ENCODE measurements around the gene PTPN13.

The PTPN13 gene

DNA sequence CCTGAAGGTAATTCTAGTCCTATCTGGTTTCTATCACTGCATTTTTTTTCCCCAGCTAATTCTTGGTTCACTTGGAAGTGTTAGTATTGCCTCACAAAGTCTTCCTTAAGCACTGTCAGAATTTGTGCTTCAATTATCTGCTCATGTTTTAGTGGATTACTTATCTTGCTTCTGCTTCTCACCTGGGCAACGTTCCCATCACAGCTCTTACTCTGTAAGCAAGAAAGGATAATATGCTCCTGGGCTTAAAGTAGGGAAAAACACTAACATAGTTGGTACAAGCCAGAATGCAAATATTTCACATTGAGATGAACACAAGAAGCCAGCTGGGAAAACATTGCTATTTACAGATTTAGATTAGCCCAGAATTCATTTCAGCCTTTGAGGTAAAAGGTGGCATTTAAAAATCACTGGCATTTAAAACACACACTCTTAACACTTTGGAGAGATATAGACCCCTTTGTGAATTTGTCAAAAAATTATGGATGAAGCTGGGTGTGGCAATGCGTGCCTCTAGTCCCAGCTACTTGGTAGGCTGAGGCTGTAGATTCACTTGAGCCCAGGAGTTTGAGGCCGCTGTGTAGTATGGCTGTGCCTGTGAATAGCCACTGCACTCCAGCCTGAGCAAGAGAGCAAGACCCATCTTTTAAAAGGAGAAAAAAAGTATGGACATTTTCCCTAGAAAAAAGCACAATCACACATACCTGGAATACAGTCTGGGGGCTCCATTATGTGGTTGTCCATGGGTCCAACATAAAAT is 6.6 kb upstream of the PTPN13 start:
- DNase-seq (ENCODE audit: low read depth, low spot score) = no peak

DNA sequence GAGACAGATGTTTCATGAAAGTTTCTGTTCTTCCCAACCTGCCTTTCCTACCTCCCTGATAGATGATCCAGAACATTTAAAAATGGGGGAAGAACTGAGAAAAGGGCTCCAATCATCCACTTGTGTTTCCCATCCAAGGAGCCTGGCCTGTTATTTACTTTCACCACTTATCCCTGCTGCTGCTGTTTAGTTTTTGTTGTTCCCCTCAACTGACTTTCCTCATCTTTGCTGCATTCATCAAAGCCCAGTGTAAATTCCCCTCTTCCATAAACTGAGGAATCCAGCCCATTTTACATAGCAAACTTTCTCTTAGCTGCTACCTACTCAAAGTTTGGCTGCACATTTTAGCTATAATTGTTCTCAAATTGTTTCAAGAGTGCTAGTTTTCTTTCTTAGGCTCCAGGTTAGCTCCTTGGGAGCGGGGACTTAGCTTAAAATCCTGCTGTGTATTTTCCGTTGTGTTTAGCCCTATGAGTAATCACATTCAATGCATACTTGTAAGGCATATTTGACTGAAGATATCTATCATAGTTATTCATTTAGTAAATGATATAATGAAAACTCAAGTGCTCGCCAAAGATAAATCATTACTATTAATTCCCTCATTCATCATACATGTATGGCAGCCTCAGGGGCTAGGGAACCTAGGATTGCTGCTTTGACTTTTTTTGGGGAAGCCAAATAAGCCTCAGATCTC is 1.4 kb upstream of the PTPN13 start:
- no peak for DNase-seq (ENCODE audit: low read depth, low spot score)

DNA sequence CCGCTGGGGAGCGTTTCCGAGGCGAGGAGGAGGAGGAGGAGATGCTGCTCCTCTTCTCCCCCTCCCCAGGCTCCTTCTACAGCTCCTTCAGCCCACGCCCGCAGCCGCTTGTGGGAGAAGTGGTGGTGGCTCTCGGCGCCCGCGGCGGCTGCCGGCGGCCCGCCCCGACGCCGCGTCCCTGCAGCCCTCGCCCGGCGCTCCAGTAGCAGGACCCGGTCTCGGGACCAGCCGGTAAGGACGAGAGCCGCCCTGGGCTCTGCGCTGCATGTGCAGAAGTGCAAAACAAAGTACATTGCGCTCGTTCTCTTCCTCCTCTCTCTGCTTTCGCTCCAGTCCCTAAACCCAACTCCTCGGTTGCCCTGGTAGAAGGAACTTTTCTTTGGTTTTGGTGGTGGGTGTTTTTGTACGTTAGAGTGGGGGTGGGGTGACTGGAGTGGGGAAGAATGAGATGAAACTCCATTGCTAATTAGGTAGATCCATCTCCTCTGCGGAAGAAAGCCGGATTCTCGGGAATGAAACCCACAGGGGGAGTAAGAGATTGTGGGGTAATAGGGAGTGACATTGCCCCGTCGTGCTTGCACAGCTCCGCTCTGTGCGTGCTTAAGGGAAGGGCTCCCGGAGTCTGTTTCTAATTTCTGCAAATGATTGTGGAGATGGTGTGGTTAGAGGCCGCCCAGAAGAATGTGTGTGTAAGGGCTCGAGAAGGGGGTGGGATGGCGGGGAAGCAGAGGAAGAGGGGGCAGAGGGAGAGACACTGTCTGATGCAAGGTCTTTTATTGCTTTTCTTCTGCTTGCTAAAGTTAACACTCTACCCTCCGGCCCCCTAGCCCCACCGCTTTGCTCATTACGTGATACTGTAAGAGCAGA is 677 bp downstream of the PTPN13 start:
- peak; percentile 27 for DNase-seq (ENCODE audit: low read depth, low spot score)

DNA sequence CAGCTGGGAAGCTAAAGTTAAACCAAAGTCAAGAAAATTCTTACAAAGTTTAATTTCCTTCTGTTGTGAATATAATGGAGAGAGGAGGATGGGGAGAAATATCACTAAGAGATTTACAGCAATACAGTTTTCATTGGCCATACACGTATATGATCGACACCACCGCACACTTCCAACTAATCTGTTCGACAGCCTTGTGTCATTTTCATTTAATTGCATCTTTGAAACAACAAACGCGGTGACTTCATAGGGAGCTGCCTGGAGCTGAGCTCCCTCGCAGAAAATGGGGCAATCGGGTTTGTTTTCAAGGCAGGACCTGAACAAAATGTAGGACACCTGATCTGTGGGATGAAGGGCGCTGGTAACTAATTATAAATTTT is 1.3 kb downstream of the PTPN13 start:
- no peak for DNase-seq (ENCODE audit: low read depth, low spot score)

DNA sequence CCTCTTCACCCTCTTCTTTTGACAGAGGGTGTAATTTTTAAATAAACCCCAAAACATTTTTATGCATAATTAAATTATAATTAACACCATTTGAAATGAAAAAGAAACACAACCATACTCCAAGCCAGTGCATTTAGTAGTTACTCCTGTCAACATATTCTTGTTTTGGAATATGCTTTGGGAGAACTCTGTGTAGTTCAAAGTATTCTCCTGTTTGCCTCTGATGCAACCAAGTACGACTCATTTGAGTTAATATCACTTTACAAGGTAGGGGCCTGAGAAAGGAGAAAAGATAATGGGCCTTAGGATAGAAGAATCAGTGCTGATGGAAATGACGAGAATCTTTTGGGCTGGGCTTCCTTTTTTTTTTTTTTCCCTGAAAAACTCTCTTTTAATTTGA is 2.7 kb downstream of the PTPN13 start:
- no peak for DNase-seq (ENCODE audit: low read depth, low spot score)

DNA sequence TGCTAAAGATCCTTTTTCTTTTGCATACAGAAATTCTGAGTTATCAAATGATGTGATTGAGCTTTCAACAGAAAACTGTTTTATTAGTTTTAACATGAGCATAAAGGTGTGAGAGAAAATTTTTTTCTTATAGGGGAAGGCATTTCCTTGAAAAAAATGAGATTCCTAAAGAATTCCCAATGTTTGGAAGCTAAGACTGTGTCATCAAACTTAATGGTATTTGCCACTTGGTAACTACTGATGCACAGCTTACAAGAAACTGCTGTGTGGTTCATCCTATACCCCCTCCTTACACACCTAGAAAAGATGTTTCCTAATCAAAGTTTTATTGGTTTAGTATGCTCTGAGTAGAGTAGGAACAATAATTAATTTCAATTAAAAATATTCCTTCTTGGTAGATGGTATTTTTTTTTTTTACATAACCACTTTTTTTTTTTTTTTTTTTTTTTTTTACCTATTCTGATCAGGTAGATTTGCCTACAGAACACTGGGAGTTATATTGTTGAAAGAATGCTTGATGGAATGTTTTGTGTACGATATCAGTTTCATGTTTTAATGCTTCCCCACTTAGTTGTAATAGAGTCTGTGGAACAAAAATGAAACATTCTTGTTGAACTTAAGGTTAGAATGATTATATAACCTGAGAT is 6.0 kb downstream of the PTPN13 start:
- no peak for DNase-seq (ENCODE audit: low read depth, low spot score)

DNA sequence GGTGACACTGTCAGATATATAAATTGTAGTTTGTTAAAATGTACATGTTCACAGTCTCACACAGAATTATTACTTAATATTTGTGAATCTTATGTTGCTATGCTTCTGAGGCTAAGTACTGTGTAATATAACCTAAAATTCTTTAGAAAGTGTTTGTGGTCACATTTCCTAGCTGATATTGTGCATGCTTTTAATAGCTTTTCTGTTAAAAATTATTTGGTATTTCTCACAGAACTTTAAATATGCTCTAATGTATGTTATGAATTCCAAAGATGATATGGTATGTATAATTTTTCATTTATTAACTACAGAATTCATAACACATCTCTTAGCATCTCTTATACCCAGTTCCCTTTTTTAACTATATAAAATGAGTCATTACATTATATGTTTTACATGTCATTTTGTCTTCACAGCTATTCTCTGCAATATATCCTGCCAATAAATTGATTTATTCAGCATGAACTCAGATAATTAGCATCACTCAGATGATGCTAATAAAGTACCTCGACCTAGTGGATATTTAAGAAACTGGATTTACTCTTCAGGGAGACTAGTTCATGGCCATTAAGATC is 9.3 kb downstream of the PTPN13 start:
- DNase-seq (ENCODE audit: low read depth, low spot score) = no peak

DNA sequence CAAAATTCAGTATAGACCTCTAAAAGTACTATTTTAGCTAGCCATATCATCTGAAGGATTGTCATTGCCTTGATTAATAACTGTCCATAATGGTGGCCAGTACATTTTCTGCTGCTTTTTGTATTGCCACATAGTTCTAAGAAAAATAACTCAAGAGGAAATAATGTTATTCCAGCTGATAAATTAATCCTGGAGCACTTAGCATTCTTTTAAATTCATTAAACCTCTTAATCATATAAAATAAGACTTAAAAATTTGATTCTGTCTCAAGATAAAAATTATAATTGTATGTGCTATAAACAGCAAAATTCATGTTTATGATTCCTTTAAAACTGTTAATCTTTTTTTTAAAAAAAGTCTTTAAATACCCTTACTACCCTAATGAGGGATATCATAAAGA is 12.7 kb downstream of the PTPN13 start:
- DNase-seq (ENCODE audit: low read depth, low spot score) = no peak

DNA sequence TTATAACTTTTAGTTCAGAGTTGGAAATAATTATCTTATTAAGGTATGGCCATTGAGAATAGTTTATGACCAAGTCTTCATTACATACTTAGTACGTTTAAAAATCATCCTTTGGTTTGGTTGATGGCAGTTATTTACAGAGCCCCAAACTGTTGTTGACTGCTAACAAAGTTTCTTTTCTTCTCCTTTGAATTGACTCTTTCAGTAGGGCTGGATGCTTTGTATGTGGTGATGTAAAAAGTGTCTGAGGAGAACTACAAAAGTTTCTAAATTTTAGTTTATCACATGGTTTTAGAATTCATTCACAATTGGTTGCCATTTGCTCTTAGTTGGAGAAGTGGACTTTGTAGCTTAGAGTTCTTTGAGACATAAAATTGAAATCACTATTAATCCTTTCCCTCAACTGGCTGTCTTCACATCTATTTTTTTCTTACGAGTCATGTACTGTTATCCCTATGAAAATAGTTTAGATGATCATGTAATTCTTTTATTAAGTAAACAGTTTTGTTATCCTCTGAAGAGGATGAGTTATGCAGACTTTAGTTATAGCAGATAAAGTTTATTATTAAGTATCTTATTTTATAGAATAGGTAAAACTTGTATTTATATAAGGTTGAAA is 14.8 kb downstream of the PTPN13 start:
- no peak for DNase-seq (ENCODE audit: low read depth, low spot score)

DNA sequence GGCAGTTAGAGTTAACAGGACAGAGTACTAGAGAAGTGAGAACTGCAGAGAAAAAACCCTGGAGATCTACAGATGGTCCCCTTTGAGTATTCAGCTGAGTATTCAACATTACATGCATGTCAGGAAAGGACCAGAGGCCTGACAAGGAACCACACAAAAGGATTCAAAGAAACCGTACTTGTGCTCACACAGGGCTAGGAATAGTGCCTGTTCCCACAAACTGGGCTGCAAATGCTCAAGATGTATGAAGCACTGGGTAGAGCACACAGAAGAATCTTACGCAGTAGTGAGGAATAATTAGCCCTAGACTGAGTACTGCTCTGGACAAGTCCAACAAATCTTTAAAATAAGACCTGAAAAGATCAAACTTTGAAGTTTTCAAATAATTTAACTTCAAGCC is 17.6 kb downstream of the PTPN13 start:
- DNase-seq (ENCODE audit: low read depth, low spot score) = no peak

DNA sequence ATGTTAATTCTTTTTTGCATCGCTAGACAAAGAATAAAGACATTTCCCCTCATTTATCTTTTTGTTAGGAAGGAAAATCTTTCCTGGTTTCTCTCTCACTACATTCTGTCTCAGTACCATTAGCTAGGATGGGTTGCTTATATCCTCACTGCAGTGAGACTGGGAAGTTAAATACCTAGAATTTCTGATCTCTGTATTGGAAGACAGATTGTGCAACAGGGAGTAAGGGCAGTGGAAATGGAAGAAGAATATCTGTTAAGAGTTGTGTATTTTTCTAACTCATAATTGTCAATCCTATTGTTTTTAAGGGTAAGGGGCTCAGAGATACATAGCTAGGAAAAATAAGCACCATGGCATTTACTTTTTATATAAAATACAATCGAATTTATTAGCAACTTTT is 19.6 kb downstream of the PTPN13 start:
- DNase-seq (ENCODE audit: low read depth, low spot score) = no peak

DNA sequence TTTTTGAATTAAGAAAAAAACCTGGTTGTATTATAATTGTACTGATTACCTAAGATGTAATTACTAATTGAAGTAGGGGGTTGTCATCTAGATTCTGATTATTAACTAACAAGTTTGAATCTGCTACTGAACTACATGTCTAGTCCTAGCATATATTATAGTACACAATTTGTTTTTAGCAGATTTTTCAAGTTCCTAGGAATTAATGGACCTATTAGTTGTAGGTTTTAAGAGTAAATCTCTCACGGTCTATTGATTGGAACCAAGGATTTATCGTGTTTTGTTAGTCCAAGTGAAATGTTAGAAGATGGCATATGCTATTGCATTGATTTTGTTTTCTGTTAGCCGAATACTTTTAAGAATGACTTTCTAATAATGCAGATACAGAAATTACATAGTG is 20.8 kb downstream of the PTPN13 start:
- no peak for DNase-seq (ENCODE audit: low read depth, low spot score)

DNA sequence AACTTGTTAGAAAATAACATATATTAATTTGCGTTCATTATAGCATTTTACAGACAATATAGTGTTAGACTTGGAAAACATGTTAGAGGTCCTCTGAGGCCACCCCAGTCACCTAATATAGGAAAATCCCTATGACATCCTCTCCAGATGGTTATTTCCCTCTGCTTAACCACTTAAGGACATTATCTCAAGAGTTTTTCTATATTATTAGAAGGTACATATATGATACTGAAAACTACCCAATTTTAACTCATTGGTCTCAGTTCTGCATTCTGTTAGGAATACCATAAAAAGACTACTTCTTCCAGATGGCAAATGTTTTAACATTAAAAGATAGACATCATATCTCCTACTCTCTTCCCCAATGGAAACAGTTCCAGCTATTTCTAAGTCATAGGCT is 21.4 kb downstream of the PTPN13 start:
- no peak for DNase-seq (ENCODE audit: low read depth, low spot score)

DNA sequence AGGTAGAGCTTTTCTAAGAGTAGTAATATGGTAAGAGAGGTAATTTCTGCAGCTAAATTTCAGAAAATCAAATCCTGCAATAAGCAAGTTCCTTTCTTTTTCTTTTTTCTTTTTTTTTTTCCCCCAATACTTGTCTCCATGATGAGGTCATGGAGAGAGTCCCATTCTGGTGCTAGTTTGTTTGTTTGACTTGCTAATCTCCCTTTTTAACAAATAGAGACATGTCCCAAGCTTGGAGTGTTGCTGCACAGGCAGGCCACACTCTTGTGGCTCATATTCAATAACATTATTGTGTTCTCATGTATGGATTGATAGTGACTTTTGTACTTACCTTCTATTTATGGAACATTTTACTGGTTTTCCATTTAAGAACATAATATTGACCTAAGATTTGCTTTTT is 25.5 kb downstream of the PTPN13 start:
- DNase-seq (ENCODE audit: low read depth, low spot score) = no peak

DNA sequence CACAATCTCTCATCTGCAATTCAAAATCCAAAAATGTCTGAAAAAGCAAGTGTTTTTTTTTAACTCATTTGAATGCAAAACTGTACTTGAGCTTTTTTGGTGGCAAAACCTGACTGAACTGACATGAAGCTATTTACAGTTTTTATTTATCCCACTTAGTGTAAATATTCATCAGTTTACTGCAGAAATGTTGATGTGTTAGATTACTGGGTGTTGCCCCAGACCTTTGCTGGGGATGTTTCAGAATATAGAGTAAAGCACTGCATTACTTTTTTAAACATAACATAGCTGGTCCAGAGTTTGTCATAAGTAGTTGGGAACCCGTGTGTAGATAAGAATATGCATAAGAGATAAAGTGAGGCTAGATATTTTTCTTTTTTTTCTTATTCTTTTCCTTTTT is 27.3 kb downstream of the PTPN13 start:
- DNase-seq (ENCODE audit: low read depth, low spot score) = no peak

DNA sequence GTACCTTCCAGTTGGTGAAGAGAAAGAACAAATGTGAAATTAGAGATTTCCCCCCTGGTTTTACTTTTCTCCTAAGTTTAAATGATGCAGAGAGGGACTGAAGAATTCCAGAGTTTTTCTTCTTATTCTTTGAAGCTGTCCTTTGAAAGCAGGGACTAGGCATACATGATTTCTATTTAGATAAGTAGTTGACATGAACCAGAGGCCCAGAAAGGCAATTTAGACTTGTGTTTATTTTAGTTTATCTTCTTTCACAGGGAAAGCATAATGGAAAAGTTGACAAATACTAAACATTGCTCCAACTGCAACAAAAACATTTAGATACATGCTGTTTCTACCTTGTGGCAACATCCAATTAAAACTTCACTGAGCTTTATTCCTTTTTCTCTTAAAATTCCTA is 32.0 kb downstream of the PTPN13 start:
- no peak for DNase-seq (ENCODE audit: low read depth, low spot score)

DNA sequence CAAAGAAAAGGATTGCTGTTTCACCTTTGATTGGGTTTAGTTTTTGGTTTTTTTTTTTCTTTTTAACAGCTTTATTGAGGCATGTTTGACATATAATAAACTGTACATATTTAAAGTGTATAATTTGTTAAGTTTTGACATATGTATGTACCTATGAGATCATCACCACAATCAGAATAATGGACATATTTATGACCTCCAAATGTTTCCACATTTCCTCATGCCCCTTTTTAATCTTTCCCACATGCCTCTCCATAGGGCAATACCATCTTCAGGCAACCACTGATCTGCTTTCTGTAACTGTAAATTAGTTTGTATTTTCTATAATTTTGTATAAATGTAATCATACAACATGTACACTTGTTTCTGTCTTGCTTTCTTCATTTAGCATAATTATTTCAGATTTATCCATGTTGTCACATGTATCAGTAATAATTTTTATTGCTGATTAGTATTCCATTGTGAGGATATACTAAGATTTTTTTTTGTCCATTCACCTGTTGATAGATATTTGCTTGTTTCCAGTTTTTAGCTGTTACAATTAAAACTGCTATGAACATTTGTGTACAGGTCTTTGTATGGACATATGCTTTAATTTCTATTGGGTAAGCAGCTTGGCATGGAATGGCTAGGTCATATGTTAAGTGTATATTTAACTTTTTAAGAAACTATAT is 33.5 kb downstream of the PTPN13 start:
- no peak for DNase-seq (ENCODE audit: low read depth, low spot score)

DNA sequence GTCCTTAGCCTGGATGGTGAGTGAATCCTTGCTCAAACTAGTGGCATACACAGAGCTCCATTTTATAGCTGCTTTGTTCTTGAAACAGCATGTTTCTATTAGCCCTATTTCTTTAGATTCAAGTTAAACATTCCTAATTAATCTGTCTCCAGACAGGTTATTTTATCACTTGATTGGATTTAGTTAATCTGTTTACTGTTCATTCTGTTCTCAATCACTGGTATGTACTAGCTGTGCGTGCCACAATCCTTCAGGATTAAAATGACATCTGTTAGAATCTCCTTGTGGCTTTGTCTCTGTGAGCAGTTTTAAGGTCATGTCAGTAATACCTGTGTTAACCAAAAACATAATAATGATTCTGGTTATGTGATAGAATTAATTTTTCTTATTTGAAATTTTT is 36.5 kb downstream of the PTPN13 start:
- DNase-seq (ENCODE audit: low read depth, low spot score) = no peak

DNA sequence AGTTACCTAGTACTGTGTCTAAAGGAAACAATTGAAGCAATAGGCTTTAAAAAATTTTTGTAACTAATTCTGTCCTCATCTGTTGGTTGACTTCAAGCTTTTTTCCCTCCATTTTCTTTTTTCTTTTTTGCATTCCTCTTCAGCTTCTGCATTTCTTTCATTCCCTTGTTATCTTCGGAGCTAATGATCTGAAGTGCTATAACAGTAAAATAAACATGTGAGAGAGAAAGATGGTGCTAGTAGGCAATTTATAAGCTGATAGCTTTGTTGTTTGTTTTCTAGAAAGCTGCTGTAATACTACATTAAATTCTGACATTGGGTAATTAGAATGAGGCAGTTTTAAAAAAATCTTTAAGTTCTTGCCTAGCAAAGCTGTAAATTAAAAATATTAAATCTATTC is 37.1 kb downstream of the PTPN13 start:
- no peak for DNase-seq (ENCODE audit: low read depth, low spot score)

DNA sequence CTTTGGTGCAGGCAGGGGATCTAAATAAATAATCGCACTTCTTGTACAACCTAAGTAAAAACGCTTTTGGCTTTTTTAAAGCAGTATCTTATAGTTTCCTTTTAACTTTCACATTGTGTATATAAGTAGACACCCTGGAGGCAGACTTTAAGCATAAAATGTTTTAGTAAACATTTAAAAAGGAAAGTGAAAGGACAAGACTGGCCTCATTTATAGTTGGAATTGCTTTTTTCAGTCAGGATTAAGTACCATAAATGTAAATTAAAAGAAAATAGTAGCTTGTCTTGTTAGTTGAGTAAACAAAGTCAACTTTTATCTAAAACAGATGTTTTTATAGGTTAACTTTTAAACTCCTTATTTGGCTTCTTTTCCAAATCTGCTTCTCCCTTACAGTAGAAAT is 39.7 kb downstream of the PTPN13 start:
- DNase-seq (ENCODE audit: low read depth, low spot score) = no peak

DNA sequence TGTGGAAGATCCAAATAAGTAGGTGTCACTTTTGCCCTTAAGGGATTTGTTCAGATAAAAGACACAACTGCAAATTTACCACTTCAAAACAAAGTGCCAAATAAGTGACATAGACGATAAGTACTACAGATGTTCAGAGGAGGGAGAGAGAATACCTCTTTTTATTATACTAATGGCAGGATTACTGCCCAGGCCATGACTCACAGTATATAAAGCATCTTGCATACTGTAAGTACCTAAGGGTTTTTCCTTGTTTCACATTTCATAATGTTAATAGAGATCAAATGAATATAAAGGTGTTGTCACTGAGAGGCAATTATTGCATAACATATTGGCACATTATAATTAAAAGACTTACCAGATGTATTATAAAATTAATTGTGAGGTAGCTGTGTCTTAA is 46.4 kb downstream of the PTPN13 start:
- DNase-seq (ENCODE audit: low read depth, low spot score) = no peak

Measured in brain pericyte (primary cell).